Endodermal cell (in vitro differentiated cells): ENCODE data around the gene ERFL. TPM values are rescaled to one million over a fixed set of nuclear protein-coding genes. Genes with fewer than 3 reads are reported as not detected.

Experiments
- DNase-seq: peaks from one replicate; pipeline ENCODE4 v3.0.0-alpha.2; 2017
- H3K27ac ChIP-seq: 2 replicates; pipeline ENCODE4 v1.5.1; 2013; ENCODE audit warnings: mild to moderate bottlenecking, low read depth, low read length, moderate library complexity
- H3K27me3 ChIP-seq: 2 replicates; pipeline ENCODE4 v1.6.1; 2013; ENCODE audit warnings: mild to moderate bottlenecking, low read length, moderate library complexity; ENCODE audit not compliant: insufficient read depth, control insufficient read depth, poor library complexity, severe bottlenecking
- H3K36me3 ChIP-seq: 2 replicates; pipeline ENCODE4 v1.7.0; 2013; ENCODE audit warnings: mild to moderate bottlenecking, low read length, moderate library complexity; ENCODE audit not compliant: control insufficient read depth, insufficient read depth
- H3K4me1 ChIP-seq: one replicate; pipeline ENCODE4 v1.7.0; 2013; ENCODE audit warnings: low read length; ENCODE audit not compliant: control insufficient read depth, insufficient read depth
- H3K4me3 ChIP-seq: 2 replicates; pipeline ENCODE4 v1.5.1; 2013; ENCODE audit warnings: mild to moderate bottlenecking, low read length, moderate library complexity
- H3K9ac ChIP-seq: 2 replicates; pipeline ENCODE4 v1.6.1; 2013; ENCODE audit warnings: mild to moderate bottlenecking, low read length, moderate library complexity; ENCODE audit not compliant: poor library complexity, severe bottlenecking; ENCODE audit errors: extremely low read depth
- H3K9me3 ChIP-seq: 2 replicates; pipeline ENCODE4 v1.6.1; 2013; ENCODE audit warnings: mild to moderate bottlenecking, low read length, moderate library complexity; ENCODE audit not compliant: control insufficient read depth
- H3K27ac Mint-ChIP-seq: 2 replicates; pipeline ENCODE4 v1.8.0; 2020; ENCODE audit warnings: mixed read lengths
- H3K27me3 Mint-ChIP-seq: 2 replicates; pipeline ENCODE4 v1.8.0; 2021; ENCODE audit warnings: mild to moderate bottlenecking, mixed read lengths; ENCODE audit not compliant: insufficient read depth
- H3K36me3 Mint-ChIP-seq: 2 replicates; pipeline ENCODE4 v1.8.0; 2020; ENCODE audit warnings: low read depth, mixed read lengths
- H3K4me1 Mint-ChIP-seq: 2 replicates; pipeline ENCODE4 v1.8.0; 2020; ENCODE audit warnings: mixed read lengths
- H3K4me3 Mint-ChIP-seq: 2 replicates; pipeline ENCODE4 v1.8.0; 2020; ENCODE audit warnings: mild to moderate bottlenecking, moderate library complexity, mixed read lengths
- H3K9me3 Mint-ChIP-seq: 2 replicates; pipeline ENCODE4 v1.8.0; 2020; ENCODE audit warnings: mild to moderate bottlenecking, mixed read lengths
- CTCF ChIP-seq: fragments of 200-600 bp; sonication (generic); conservative IDR thresholded peaks from 2 replicates; pipeline ENCODE4 v1.5.0; 2021; ENCODE audit warnings: antibody characterized with exemption, mild to moderate bottlenecking
- WGBS, 2 experiments: methylation state at CpG; one replicate each; pipeline versions ENCODE4 v1.1.5 to v1.1.7; 2013; ENCODE audit warnings: missing lambda C conversion rate in 2 of 2, mixed read lengths in 1 of 2; ENCODE audit not compliant: insufficient coverage in 1 of 2, insufficient read length in 1 of 2; 5-methylcytosine and 5-hydroxymethylcytosine counted together
- total RNA-seq, 2 donors: library from RNA; stranded (reverse); fragmentation: NEBNext Ultra II Directional in 1 of 2; extraction: Animal tissue kit (Norgen Biotek cat#: 25700) in 1 of 2; gene quantifications; 2 replicates in 1 of 2; 3 replicates in 1 of 2; pipeline ENCODE4 v1.2.1, GENCODE V29; 2021

ERFL gene
- total RNA-seq, 2 donors from 2014 or later, result 0.13 to 0.53 TPM

- H3K4me3 Mint-ChIP-seq, result no peak overlapping the region
- no peak overlapping the region for H3K9ac ChIP-seq
- H3K4me1 ChIP-seq, result no peaks in the 10 kb centered on the region
- peaks cover 5% of the 10 kb centered on the region for H3K9me3 ChIP-seq
- TF ChIP-seq CTCF, result no peak
- no peaks in the 10 kb centered on the region for H3K36me3 ChIP-seq
- H3K36me3 Mint-ChIP-seq, result no peaks in the 10 kb centered on the region
- H3K4me3 ChIP-seq, result no peak overlapping the region
- peaks cover 8% of the 10 kb centered on the region for H3K9me3 Mint-ChIP-seq
- 37 to 49% methylated on average over 5 to 11 of the region's 11 CpGs for WGBS, 2 experiments
- DNase-seq, result peak; percentile 63
- H3K27me3 ChIP-seq, result peaks cover 97% of the 10 kb centered on the region
- no peak overlapping the region for H3K27ac ChIP-seq
- peaks cover 88% of the 10 kb centered on the region for H3K27me3 Mint-ChIP-seq
- H3K27ac Mint-ChIP-seq, result no peak overlapping the region
- H3K4me1 Mint-ChIP-seq, result peaks cover 18% of the 10 kb centered on the region
These were observed 4.0 kb upstream of the ERFL start for GRCh38 chr19:41932259-41932719.

GRCh38 chr19:41930926-41931592 is 2.8 kb upstream of the ERFL start:
- peak; percentile 87 for DNase-seq
- Mint-ChIP-seq H3K9me3 (peaks cover 8% of the 10 kb centered on the region), H3K27ac (no peak overlapping the region), H3K4me1 (peaks cover 18% of the 10 kb centered on the region), H3K4me3 (no peak overlapping the region), H3K36me3 (no peaks in the 10 kb centered on the region), H3K27me3 (peaks cover 77% of the 10 kb centered on the region)
- Histone ChIP-seq H3K4me3 (no peak overlapping the region), H3K9ac (no peak overlapping the region), H3K27me3 (peaks cover 97% of the 10 kb centered on the region), H3K4me1 (no peaks in the 10 kb centered on the region), H3K9me3 (peaks cover 5% of the 10 kb centered on the region), H3K27ac (no peak overlapping the region), H3K36me3 (no peaks in the 10 kb centered on the region)
- peak; percentile 79 for TF ChIP-seq CTCF
- 6 to 7% methylated on average over 12 to 16 of the region's 17 CpGs for WGBS, 2 experiments

- H3K27me3 Mint-ChIP-seq, result peaks cover 71% of the 10 kb centered on the region
- DNase-seq, result peak; percentile 58
- no peak overlapping the region for H3K4me3 Mint-ChIP-seq
- H3K4me1 ChIP-seq, result no peaks in the 10 kb centered on the region
- H3K9ac ChIP-seq, result no peak overlapping the region
- no peak for TF ChIP-seq CTCF
- peaks cover 18% of the 10 kb centered on the region for H3K4me1 Mint-ChIP-seq
- peaks cover 8% of the 10 kb centered on the region for H3K9me3 Mint-ChIP-seq
- H3K36me3 Mint-ChIP-seq, result no peaks in the 10 kb centered on the region
- H3K27me3 ChIP-seq, result peaks cover 98% of the 10 kb centered on the region
- H3K36me3 ChIP-seq, result no peaks in the 10 kb centered on the region
- WGBS, 2 experiments, result 0 to 57% methylated on average over 1 to 4 of the region's 7 CpGs
- no peak overlapping the region for H3K27ac ChIP-seq
- H3K27ac Mint-ChIP-seq, result no peak overlapping the region
- H3K9me3 ChIP-seq, result peaks cover 5% of the 10 kb centered on the region
- no peak overlapping the region for H3K4me3 ChIP-seq
These were observed 2.1 kb upstream of the ERFL start for GRCh38 chr19:41930322-41930722.
